Stimulated activated CD4-positive, alpha-beta T cell treated with anti-CD3 and anti-CD28 coated beads, Interleukin-1b, Interleukin-23, amount 100 ng/mL, for 48 hours (primary cell): ENCODE data around the gene DOP1B.
"Not testable (repeated sequence)": the region's sequence is repeated elsewhere in the genome, so short reads cannot be mapped to it uniquely, and the experiment has no call there.

Experiments
- DNase-seq: peaks from one replicate; pipeline ENCODE4 v3.0.0-alpha.2; 2020

DOP1B gene

GRCh38 chr21:36135391-36136102 lies 21.1 kb upstream of the DOP1B start:
- DNase-seq = peak; percentile 51

GRCh38 chr21:36139791-36140190 lies 16.8 kb upstream of the DOP1B start:
- not testable (repeated sequence) for DNase-seq

- DNase-seq = peak; percentile 88
Measured at GRCh38 chr21:36141513-36141925, 15.1 kb upstream of the DOP1B start.

- not testable (repeated sequence) for DNase-seq
Measured at GRCh38 chr21:36144233-36144632, 12.4 kb upstream of the DOP1B start.

DNA sequence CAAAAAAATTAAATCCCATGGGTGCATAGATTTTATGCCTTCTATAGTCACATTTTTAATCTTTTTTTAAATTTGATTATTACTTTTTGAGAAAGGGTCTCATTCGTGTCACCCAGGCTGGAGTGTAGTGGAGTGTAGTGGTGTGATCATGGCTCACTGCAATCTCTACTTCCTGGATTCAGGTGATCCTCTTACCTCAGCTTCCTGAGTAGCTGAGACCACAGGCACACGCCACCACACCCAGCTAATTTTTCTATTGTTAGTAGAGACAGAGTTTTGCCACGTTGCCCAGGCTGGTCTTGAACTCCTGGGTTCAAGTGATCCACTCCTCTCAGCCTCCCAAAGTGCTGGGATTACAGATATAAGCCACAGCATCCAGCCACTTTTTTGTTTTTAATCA lies 11.4 kb upstream of the DOP1B start:
- no peak for DNase-seq

- DNase-seq = no peak
Measured at GRCh38 chr21:36147911-36148310, 8.7 kb upstream of the DOP1B start.

DNA sequence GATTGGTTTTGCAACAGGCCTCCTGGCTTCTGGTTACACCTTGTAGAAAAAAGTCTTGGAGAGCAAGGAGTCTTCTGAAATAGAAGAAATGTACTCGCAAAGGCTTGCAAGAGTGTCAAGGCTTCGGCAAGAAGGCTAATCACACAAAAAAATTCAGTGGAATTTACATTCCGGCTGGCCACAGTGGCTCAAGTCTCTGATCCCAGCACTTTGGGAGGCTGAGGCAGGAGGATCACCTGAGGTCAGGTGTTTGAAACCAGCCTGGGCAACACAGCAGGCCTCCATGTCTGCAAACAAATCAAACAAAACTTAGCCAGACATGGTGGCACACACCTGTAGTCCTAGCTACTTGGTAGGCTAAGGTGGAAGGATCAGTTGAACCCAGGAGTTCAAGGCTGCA lies 7.7 kb upstream of the DOP1B start:
- no peak for DNase-seq

DNA sequence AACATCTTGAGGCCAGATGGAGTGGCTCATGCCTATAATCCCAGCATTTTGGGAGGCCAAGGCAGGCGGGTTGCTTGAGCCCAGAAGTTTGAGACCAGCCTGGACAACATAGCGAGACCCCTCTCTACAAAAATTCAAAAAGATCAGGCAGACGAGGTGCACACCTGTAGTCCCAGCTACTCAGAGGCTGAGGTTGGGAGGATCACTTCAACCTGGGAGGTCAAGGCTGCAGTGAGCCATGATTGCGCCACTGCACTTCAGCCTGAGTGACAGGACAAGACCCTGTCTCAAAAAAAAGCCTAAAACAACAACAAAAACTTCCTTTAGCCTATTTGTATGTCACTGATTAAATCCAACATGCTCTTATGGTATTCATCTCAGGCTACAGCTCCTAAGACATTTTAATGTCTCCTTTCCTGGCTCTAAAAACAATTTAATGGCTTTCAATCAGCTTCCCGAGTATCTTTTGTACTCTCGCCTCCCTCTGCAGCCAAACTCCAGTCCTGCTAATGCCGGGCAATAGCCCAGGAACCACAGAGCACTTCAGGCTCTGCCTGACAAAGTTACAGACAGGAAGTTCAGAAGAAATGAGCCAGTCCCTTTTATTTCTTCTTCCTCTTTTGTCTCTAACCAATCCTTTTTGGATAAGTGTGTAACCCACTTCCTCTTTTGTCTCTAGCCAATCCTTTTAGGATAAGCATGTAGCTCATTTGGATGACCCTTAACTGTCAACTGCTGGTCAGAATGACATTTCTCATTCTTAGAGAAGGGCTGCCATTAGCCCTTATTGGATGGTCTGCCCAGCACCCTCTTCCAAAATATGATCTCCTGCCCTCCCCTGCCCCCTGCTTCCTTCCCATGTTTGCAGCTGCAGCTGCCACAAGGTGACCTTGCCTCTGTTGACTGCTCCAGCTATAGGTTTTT lies 6.6 kb upstream of the DOP1B start:
- no peak for DNase-seq

- DNase-seq = no peak
Measured at GRCh38 chr21:36155603-36156338, 853 bp upstream of the DOP1B start.

DNA sequence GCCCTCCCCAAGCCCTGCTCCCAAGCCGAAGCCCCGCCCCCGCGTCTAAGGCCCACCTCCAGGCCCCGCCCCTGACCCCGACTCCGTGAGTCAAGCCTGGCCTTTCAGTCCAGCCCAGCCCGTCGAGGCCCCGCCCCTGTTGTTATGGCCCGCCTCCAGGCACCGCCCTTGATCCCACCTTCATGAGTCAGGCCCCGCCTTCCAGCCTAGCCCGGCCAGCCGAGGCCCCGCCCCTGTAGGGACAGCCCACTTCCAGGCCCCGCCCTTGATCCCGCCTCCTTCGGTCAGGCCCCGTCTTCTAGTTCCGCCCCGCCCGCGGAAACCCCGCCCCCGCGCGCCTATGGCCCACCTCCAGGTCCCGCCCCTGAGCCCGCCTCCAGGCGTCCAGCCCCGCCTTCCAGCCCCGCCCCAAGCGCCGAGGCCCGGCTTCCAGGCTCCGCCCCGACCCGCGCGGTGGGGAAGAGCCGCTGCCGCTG lies 247 bp upstream of the DOP1B start:
- peak; percentile 100 for DNase-seq

DNA sequence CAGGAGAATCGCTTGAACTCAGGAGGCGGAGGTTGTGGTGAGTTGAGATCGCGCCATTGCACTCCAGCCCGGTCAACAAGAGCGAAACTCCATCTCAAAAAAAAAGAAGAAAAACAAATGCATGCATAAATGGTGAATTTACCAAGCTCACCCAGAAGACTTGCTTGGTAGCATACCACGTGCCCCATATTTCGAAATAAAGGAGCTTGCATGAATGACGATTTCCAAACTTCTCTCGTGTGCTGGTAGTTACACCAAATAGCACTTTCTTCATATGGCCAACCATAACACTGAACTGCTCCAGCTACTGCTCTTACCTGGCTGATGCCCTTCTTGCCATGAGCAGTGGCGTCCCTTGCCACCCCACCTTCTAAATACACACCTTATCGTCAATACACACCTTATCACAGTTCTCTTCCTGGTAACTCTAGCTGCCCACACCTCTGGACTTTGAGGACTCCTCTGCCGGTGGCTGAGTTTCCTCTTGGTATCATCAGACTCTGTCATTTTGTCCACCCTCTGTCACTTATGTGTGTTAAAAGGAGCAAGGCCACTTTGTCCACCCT lies 2.8 kb downstream of the DOP1B start:
- DNase-seq = no peak

DNA sequence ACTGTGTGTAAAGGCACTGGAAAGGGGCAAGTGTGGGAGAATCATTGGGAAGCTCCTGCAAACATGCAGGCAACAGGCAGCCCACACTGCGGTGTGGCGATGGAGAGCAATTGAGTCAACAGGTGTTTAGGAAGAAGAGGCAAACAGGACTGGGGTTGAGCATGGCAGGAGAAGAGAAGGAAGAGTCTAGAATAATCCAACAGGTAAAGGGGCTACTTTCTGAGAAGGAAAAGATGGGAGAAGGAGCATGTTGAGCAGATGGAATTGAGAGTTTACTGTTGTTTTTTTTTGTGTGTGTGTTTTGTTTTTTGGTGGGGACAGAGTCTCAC lies 4.2 kb downstream of the DOP1B start:
- DNase-seq = no peak

DNA sequence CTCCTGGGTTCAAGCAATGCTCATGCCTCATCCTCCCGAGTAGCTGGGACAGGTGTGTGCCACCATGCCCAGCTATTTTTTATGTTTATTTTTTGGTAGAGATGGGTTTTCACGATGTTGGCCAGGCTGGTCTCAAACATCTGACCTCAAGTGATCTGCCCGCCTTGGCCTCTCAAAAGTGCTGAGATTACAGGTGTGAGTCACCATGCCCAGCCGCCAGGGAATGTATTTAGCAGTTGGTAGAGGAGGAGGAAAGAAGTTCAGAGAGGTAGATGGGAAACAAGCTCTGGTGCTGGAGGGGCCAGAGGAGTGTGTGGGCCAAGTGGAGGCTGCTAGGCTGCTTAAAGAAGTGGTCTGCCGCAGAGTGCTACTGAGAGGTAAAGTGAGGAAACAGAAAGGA lies 6.0 kb downstream of the DOP1B start:
- DNase-seq = no peak

GRCh38 chr21:36163750-36164741 lies 7.4 kb downstream of the DOP1B start:
- DNase-seq = no peak

- no peak for DNase-seq
Measured at GRCh38 chr21:36165356-36165755, 8.7 kb downstream of the DOP1B start.

GRCh38 chr21:36166705-36167104 lies 10.1 kb downstream of the DOP1B start:
- DNase-seq = no peak

GRCh38 chr21:36167541-36167940 lies 10.9 kb downstream of the DOP1B start:
- no peak for DNase-seq

- no peak for DNase-seq
Measured at GRCh38 chr21:36169470-36170128, 13.0 kb downstream of the DOP1B start.

DNA sequence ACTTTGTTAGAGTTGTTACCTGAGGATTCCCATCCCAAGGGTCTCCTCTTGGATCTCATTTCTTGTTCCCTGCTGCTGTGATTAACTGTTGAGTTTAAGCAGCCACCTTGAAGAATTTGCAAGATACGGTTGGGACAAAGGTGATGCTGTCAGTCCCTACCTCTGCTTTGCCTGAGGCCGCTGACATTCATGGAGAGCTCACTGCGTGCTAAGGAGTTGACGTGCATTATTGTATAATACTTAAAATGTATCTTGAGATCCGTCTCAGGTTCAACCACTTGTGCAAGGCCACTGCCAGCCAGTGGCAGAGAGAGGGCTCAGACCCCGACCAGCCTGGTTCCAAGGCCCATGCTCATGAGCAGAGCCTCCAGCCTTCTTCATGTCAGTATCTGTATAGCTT lies 14.2 kb downstream of the DOP1B start:
- no peak for DNase-seq

- no peak for DNase-seq
Measured at GRCh38 chr21:36171336-36171735, 14.7 kb downstream of the DOP1B start.

GRCh38 chr21:36171741-36172331 lies 15.2 kb downstream of the DOP1B start:
- no peak for DNase-seq
